DMS153 treated with DMSO at 0.1 percent for 48 hours (cell line): Measurements from ENCODE around the gene TXNDC11.

Experiments used
- DNase-seq: peaks from one replicate; lab custom pipeline; 2025; ENCODE audit not compliant: unreplicated experiment; lab: John Stamatoyannopoulos, UW

The TXNDC11 gene

DNA sequence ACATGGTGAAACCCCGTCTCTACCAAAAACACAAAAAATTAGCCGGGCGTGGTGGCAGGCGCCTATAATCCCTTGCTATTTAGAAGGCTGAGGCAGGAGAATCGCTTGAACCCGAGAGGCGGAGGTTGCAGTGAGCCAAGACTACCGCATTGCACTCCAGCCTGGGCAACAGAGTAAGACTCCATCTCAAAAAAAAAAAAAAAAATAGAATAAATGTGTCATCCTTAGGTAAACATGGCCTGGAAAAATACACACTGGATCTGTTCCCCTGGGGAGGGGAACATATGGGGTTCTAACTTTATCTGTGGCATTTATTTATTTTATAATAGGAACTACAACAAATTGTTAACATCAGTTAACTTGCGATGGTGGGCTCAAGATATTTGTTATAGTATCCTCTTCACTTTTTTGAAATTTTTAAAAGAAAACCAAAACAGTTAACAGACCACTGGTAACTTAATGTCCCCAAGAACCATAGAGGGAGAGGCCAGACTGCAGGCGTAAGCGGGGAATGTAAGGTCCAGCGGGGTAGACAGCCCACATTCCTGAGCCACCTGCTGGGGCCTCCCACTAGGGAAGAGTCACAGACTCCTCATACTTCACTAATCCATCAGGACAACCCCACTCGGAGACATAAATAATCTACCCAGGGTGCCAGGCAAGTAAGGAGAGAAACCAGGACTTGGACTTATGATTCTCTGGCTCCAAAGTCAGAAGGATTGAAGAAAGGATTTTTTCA lies 12.5 kb upstream of the TXNDC11 start:
- DNase-seq = no peak

GRCh38 chr16:11752856-11753255 lies 10.2 kb upstream of the TXNDC11 start:
- no peak for DNase-seq

DNA sequence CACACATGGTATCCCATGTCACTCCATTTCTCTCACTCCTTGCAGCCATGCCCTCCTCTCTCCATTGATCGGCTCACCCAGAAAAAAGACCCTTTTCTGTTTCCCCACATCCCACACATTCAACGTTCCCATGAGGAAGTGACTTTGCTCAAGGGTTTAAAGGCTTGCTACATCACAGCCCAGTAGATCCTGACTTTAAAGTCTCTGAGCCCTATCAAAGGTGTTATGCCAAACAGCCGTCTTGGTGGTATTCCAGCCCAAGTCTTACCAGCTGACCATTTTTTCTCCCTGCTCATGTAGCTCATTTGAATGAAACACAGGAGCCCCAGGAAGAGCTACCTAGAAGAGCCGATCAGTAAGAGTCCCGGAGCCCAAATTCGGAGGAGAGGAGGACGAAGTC lies 7.4 kb upstream of the TXNDC11 start:
- no peak for DNase-seq

- DNase-seq = no peak
Observed at GRCh38 chr16:11748404-11749254, 6.0 kb upstream of the TXNDC11 start.

- DNase-seq = no peak
Observed at GRCh38 chr16:11747949-11748403, 5.3 kb upstream of the TXNDC11 start.

DNA sequence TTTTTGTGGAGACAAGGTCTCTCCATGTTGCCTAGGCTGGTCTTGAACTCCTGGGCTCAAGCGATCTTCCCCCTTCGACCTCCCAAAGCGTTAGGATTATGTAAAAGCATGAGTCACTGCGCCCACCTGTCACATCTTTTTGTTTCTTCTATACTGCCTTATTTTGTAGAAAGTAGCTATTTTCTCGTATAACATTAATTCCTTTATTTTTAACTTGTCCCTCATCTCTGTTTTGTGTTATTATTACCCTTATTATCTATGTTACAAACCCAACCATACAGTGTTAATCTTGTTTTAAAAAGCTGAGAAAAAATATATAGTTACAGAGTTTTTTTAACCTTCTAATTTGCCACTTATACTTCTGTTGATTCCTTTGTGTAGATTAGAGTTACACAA lies 1.4 kb upstream of the TXNDC11 start:
- no peak for DNase-seq

DNA sequence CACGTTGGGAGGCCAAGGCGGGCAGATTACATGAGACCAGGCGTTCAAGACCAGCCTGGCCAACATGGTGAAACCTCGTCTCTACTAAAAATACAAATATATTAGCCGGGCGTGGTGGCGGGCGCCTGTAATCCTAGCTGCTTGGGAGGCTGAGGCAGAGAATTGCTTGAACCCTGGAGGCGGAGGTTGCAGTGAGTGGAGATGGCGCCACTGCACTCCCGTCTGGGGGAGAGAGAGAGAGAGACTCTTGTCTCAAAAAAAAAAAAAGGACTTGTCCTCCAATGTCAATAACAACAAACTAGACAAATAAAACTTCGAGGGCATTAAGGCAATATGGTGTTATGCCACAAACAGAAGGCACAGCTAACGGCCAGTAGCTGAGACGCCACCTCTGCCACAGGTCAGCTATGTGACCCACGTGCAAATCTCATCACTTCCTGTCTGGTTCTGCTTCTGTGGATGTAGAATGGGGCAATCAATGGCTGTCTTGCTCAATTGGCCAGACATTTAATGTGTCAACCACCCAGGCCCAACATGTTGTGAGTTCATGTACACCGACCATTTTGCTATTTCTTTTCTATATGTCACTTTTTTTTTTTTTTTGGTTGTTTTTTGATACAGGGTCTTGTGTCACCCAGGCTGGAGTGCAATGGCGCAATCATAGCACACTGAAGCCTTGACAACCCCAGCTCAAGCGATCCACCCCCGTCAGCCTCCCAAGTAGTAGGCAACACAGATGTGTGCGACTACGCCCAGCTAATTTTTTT lies 834 bp upstream of the TXNDC11 start:
- no peak for DNase-seq

GRCh38 chr16:11742093-11742535 lies 543 bp downstream of the TXNDC11 start:
- no peak for DNase-seq

GRCh38 chr16:11740567-11740966 lies 2.1 kb downstream of the TXNDC11 start:
- no peak for DNase-seq

- no peak for DNase-seq
Observed at GRCh38 chr16:11738742-11739544, 3.7 kb downstream of the TXNDC11 start.

DNA sequence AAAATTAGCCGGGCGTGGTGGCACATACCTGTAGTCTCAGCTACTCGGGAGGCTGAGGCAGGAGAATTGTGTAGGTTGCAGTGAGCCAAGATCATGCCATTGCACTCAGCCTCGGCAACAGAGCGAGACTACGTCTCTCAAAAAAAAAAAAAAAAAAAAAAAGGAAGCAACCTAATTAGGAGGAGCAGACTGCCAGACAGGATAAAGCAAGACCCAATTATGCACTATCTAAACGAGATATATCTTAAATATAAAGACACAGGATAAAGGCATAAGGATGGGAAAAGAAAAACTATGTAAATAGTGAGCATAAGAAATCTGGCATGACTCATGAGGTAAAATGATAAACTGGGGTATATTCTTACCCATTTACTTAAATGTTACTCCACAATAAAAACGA lies 4.9 kb downstream of the TXNDC11 start:
- no peak for DNase-seq

DNA sequence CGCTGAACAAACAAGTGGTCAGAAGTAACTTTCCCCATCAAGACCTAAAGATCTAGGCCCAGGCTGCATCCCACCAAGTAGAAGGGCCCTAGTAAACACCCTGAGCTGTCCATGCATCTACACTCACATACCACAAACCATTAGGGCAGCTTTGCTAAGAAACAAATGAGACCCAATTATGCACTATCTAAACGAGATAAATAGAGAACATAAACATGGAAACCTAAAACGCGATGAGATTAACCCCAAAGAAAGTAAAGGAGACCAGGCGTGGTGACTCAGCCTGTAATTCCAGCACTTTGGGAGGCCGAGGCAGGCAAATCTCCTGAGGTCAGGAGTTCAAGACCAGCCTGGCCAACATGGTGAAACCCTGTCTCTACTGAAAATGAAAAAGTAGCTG lies 5.8 kb downstream of the TXNDC11 start:
- DNase-seq = no peak

DNA sequence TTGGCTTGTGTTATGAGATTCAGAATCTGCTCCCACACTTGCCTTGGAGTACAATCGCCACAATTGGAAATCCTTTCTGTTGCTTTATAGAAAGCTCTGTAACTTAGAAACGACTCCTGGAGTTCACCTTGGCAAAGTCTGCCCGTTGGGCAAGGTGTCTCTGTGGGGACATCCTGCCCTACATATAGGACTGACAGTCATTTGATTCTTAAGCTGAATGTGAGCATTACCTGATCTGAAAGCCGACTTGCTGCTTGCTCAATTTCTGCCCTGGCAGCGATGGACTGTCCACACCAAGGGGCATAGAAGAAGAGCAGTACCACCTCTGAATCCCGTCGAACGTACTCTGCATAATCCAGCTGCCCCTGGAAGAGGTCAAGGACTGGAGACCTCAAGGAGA lies 6.9 kb downstream of the TXNDC11 start:
- no peak for DNase-seq

DNA sequence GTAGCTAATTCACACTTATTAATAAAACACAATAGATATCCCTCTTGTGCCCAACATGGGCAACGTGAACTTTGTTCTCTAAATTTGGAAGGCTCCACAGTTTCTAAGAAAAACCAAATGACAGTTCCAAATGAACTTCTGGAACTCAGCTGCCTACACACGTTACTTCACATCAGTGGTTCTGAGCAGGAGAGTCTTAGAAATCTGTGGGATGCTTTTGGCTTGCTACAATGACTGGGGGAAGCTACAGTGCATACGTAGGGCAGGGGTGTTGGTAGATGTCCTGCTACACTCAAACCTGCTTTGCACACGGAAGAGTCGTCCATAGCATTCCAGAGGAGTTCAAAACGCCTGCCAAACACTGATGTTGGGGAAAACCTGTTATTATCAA lies 8.0 kb downstream of the TXNDC11 start:
- DNase-seq = no peak

- no peak for DNase-seq
Observed at GRCh38 chr16:11734025-11734652, 8.5 kb downstream of the TXNDC11 start.

DNA sequence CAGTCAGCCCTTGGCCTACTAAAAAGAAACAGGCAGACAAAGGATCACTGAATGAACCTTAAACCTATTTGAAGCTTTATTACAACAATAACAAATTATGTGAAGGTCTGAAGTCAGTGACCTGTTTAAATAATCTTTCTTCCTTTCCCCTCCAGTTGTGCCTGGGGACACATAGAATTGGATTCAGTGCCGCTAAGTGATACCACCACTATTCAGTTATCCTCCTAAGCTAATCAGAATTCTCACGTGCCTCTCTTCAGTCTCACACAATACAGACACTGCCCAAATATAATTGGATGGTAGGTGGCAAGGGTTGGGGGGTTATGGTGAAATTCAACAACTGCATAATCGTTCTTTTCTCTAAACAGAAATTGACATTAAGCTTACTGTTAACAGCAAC lies 11.4 kb downstream of the TXNDC11 start:
- DNase-seq = no peak

DNA sequence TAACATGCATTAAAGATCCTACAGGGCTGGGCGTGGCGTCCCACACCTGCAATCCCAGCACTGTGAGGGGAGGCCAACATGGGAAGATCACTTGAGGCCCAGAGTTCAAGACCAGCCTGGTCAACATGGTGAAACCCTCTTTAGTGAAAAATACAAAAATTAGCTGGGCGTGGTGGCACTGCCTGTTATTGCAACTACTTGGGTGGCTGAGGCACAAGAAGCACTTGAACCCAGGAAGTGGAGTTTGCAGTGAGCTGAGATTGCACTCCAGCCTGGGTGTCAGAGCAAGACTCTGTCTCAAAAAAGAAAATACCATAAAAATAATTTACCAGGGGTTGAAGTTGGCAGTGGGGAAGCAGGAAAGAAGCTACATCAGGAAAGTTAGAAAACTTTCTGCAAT lies 12.9 kb downstream of the TXNDC11 start:
- no peak for DNase-seq

GRCh38 chr16:11727796-11728543 lies 14.7 kb downstream of the TXNDC11 start:
- no peak for DNase-seq

- no peak for DNase-seq
Observed at GRCh38 chr16:11726008-11726407, 16.6 kb downstream of the TXNDC11 start.

- no peak for DNase-seq
Observed at GRCh38 chr16:11725457-11725856, 17.2 kb downstream of the TXNDC11 start.
